ENCODE data around the gene KYNU.
"Not testable (repeated sequence)": the region's sequence is repeated elsewhere in the genome, so short reads cannot be mapped to it uniquely, and the experiment has no call there.

Gene KYNU

GRCh38 chr2:143068094-143068493 is 190.6 kb downstream of the KYNU start:
- H3K36me3 ChIP-seq: no peaks in the 10 kb centered on the region
- DNase-seq: no peak
- no peak overlapping the region for H3K4me3 ChIP-seq (ENCODE audit: low read depth, low read length)
- no peaks in the 10 kb centered on the region for H3K9me3 ChIP-seq (ENCODE audit: severe bottlenecking)
- H3K27ac ChIP-seq: no peak overlapping the region
- no peaks in the 10 kb centered on the region for H3K27me3 ChIP-seq (ENCODE audit: insufficient read depth, low read depth, severe bottlenecking)
- TF ChIP-seq CTCF (IDR thresholded peaks at IDR 0.05; ENCODE audit: low read depth, low read length): no peak

GRCh38 chr2:143068509-143068908 is 191.0 kb downstream of the KYNU start:
- Histone ChIP-seq H3K36me3 (no peaks in the 10 kb centered on the region), H3K27ac (no peak overlapping the region), H3K9me3 (ENCODE audit: severe bottlenecking) (no peaks in the 10 kb centered on the region), H3K4me3 (ENCODE audit: low read depth, low read length) (no peak overlapping the region), H3K27me3 (ENCODE audit: insufficient read depth, low read depth, severe bottlenecking) (no peaks in the 10 kb centered on the region)
- TF ChIP-seq CTCF (IDR thresholded peaks at IDR 0.05; ENCODE audit: low read depth, low read length): no peak
- no peak for DNase-seq

- Histone ChIP-seq H3K27ac (no peak overlapping the region), H3K4me3 (ENCODE audit: low read depth, low read length) (no peak overlapping the region), H3K36me3 (no peaks in the 10 kb centered on the region), H3K27me3 (ENCODE audit: insufficient read depth, low read depth, severe bottlenecking) (no peaks in the 10 kb centered on the region), H3K9me3 (ENCODE audit: severe bottlenecking) (peaks cover under 1% of the 10 kb centered on the region)
- no peak for TF ChIP-seq CTCF (IDR thresholded peaks at IDR 0.05; ENCODE audit: low read depth, low read length)
- no peak for DNase-seq
Observed at GRCh38 chr2:143070704-143071103, 193.2 kb downstream of the KYNU start.

- no peak for DNase-seq
- Histone ChIP-seq H3K9me3 (ENCODE audit: severe bottlenecking) (peaks cover 3% of the 10 kb centered on the region), H3K27ac (no peak overlapping the region), H3K4me3 (ENCODE audit: low read depth, low read length) (no peak overlapping the region), H3K27me3 (ENCODE audit: insufficient read depth, low read depth, severe bottlenecking) (no peaks in the 10 kb centered on the region), H3K36me3 (no peaks in the 10 kb centered on the region)
- no peak for TF ChIP-seq CTCF (IDR thresholded peaks at IDR 0.05; ENCODE audit: low read depth, low read length)
Observed at GRCh38 chr2:143071185-143071876, 193.9 kb downstream of the KYNU start.

- not testable (repeated sequence) for DNase-seq; H3K9me3 ChIP-seq (ENCODE audit: severe bottlenecking); H3K36me3 ChIP-seq; H3K27me3 ChIP-seq (ENCODE audit: insufficient read depth, low read depth, severe bottlenecking); H3K4me3 ChIP-seq (ENCODE audit: low read depth, low read length); H3K27ac ChIP-seq
Observed at GRCh38 chr2:143074913-143075312, 197.4 kb downstream of the KYNU start.

GRCh38 chr2:143075711-143076110 is 198.2 kb downstream of the KYNU start:
- Histone ChIP-seq H3K27ac (no peak overlapping the region), H3K4me3 (ENCODE audit: low read depth, low read length) (no peak overlapping the region), H3K27me3 (ENCODE audit: insufficient read depth, low read depth, severe bottlenecking) (no peaks in the 10 kb centered on the region), H3K36me3 (no peaks in the 10 kb centered on the region), H3K9me3 (ENCODE audit: severe bottlenecking) (peaks cover 3% of the 10 kb centered on the region)
- DNase-seq: no peak
- no peak for TF ChIP-seq CTCF (IDR thresholded peaks at IDR 0.05; ENCODE audit: low read depth, low read length)

Data from WERI-Rb-1 (cell line).